Right lobe of liver (tissue), 6 donors: Measurements from ENCODE around the gene PPP4R3A. TPM values are rescaled to one million over a fixed set of nuclear protein-coding genes. Genes with fewer than 3 reads are reported as not detected.

Experiments used
- ATAC-seq, 4 donors: fragments of 200-7000 bp; cut with Tn5 transposase; one replicate each; pipeline ENCODE4 v1.9.1; 2020; ENCODE audit warnings: mild to moderate bottlenecking in 4 of 4, moderate library complexity in 4 of 4
- DNase-seq, 3 donors: peaks; one replicate each; pipeline ENCODE4 v3.0.0-alpha.2; 2020
- H3K27ac ChIP-seq, 3 donors: fragments of 200-600 bp; one replicate each; pipeline ENCODE4 v1.8.0; 2022
- H3K27me3 ChIP-seq, 2 donors: fragments of 200-600 bp; one replicate each; pipeline ENCODE4 v1.8.0; 2022
- H3K36me3 ChIP-seq, 4 donors: fragments of 200-600 bp; sonication (generic) in 1 of 4; one replicate each; pipeline versions ENCODE4 v1.5.1 to v1.8.0; 2017 to 2022; ENCODE audit warnings: control low read depth in 1 of 4
- H3K4me1 ChIP-seq, 4 donors: fragments of 200-600 bp; sonication (generic) in 1 of 4; one replicate each; pipeline versions ENCODE4 v1.5.1 to v1.8.0; 2017 to 2022; ENCODE audit warnings: control low read depth in 1 of 4
- H3K4me3 ChIP-seq, 3 donors: fragments of 200-600 bp; one replicate each; pipeline ENCODE4 v1.8.0; 2022
- H3K9me3 ChIP-seq, 4 donors: fragments of 200-600 bp; sonication (generic) in 1 of 4; one replicate each; pipeline versions ENCODE4 v1.5.1 to v1.8.0; 2017 to 2022; ENCODE audit warnings: control low read depth in 1 of 4
- CTCF ChIP-seq, 4 donors: fragments of 200-600 bp in 3 of 4; fragments of 450-650 bp in 1 of 4; IDR thresholded peaks; one replicate each; pipeline versions ENCODE4 v1.5.1 to v1.8.0; 2016 to 2022; ENCODE audit warnings: antibody characterized with exemption in 4 of 4, mild to moderate bottlenecking in 2 of 4
- POLR2A ChIP-seq: fragments of 450-650 bp; IDR thresholded peaks from one replicate; pipeline ENCODE4 v1.6.1; 2017; ENCODE audit warnings: antibody characterized with exemption, mild to moderate bottlenecking
- WGBS: methylation state at CpG from one replicate; pipeline ENCODE4 v1.1.6; 2018; ENCODE audit warnings: low coverage, low lambda C conversion rate; ENCODE audit not compliant: insufficient coverage; ENCODE audit errors: missing lambda C conversion rate; 5-methylcytosine and 5-hydroxymethylcytosine counted together
- intact Hi-C, 2 donors: fragments of 100-400 bp; cut with DNase I; formaldehyde crosslinking; loops; one replicate each; pipeline versions ENCODE4 v1.11.2 to v1.14.1; 2022
- total RNA-seq, 6 experiments: library from RNA; depleted of rRNA in 2 of 6; stranded (reverse); fragments of >200 nt in 2 of 6; fragmentation: NEBNext Ultra II Directional in 3 of 6; extraction: Animal tissue kit (Norgen Biotek cat#: 25700) in 3 of 6; gene quantifications; one replicate each; pipeline versions ENCODE4 v1.1.0 to v1.2.4, GENCODE V29; 2016 to 2023
- donor health status: DM: no; HTN: yes; CAD: no.
- donor health status: DM: no; HTN: no; CAD: no.
- donor health status: DM: no; HTN: no; CAD: no.
- donor health status: DM: no; HTN: yes; CAD: no.
- donor health status: DM: no; HTN: yes; CAD: no.

PPP4R3A gene
- total RNA-seq, 6 experiments from 2014 or later = 30.5 to 45.9 (median 39.6) TPM

DNA sequence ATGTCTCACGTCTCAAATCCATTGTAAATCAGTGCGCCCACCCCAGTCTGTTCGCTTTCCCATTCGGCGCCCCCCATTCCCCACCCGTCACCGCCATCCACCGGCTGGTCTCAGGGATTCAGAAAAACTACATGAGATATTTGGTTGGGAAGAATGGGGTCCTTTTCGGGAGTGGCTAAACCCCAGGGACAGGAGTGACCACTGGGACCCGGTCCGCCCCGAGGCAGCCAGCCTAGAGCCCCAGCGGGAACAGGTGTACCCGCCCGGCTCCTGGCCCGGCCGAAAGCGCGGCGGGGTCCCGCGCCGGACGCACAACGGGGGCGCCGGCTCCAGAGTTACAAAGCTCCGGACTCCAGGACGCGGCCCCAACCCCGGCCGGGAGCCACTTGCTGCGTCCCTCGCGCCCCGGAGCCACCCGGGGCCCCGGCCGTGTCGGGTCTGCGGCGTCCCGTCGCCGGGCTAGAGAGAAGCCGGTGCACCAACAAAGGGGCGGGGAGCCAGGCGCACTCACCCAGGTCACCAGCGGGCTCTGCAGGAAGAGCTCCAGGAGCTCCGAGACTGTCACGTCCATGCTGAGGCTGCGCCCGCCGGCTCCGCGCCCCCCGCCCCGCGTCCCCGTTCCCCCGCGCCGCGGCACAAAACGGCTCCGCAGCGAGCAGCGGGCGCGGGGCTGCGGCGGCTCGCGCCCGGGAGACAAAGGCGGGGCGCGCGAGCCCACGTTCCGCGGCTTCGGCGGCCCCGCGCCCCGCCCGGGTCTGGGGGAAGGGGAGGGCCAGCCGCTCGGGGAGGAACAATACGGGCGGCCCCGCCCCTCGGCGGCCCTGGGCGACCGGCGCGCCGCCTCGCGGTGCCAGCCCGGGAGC lies 92.8 kb downstream of the PPP4R3A start, which contains the start of gene CCDC88C:
CCDC88C (minus strand) TSS at position 701 of the 863 bp plus-strand sequence; CDS start at position 571, 130 bp downstream.
- DNase-seq = peak; percentile 71 to 79 (median 78)
- Histone ChIP-seq H3K4me3 (peak within 1 kb of the TSS; percentile 39 to 70 (median 50)), H3K27me3 (no peaks in the 10 kb centered on the region), H3K36me3 (no peaks in the 10 kb centered on the region), H3K4me1 (peaks cover 0 to 28% (median 0%) of the 10 kb centered on the region in 4 donors), H3K9me3 (no peaks in the 10 kb centered on the region), H3K27ac (peak within 1 kb of the TSS in 2 of 3 donors; percentile 18 to 53)
- intact Hi-C loops = loop anchor here in 1 of 2 donors (5.0 kb wide), 1 partner anchor 90 kb away; no protein-coding TSS in a partner anchor
- 4% methylated on average over 17 of the region's 103 CpGs for WGBS
- TF ChIP-seq POLR2A (no peak), CTCF (IDR thresholded peaks at IDR 0.05) (no peak)
- ATAC-seq = peak; percentile 61 to 74 (median 64)

GRCh38 chr14:91416744-91417119 lies 93.4 kb downstream of the PPP4R3A start:
- DNase-seq = peak in 1 of 3 donors; percentile 68

GRCh38 chr14:91415794-91416743 lies 94.0 kb downstream of the PPP4R3A start:
- H3K4me3 ChIP-seq = peak overlapping the region; percentile 39 to 70 (median 50)
- H3K4me1 ChIP-seq = peaks cover 0 to 22% (median 0%) of the 10 kb centered on the region in 4 donors
- H3K36me3 ChIP-seq = no peaks in the 10 kb centered on the region
- no peak for TF ChIP-seq POLR2A
- no peak for TF ChIP-seq CTCF (IDR thresholded peaks at IDR 0.05)
- DNase-seq (no peak), ATAC-seq (no peak)
- H3K27me3 ChIP-seq = no peaks in the 10 kb centered on the region
- intact Hi-C loops = loop anchor here in 1 of 2 donors (5.0 kb wide), 1 partner anchor 89 kb away; no protein-coding TSS in a partner anchor
- no peaks in the 10 kb centered on the region for H3K9me3 ChIP-seq
- peak overlapping the region in 2 of 3 donors; percentile 18 to 53 for H3K27ac ChIP-seq
- 32% methylated on average over 17 of the region's 18 CpGs for WGBS

More at GRCh38 chr14:91416744-91417119, 93.4 kb downstream of the PPP4R3A start:
- WGBS = 22% methylated on average over 13 of the region's 19 CpGs
- intact Hi-C loops = loop anchor here in 1 of 2 donors (5.0 kb wide), 1 partner anchor 89 kb away; no protein-coding TSS in a partner anchor
- ATAC-seq = peak in 2 of 4 donors; percentile 5 to 7
- peaks cover 0 to 28% (median 0%) of the 10 kb centered on the region in 4 donors for H3K4me1 ChIP-seq
- no peaks in the 10 kb centered on the region for H3K36me3 ChIP-seq
- TF ChIP-seq POLR2A = no peak
- TF ChIP-seq CTCF (IDR thresholded peaks at IDR 0.05) = no peak
- H3K27ac ChIP-seq = peak overlapping the region in 2 of 3 donors; percentile 18 to 53
- peak overlapping the region; percentile 39 to 70 (median 50) for H3K4me3 ChIP-seq
- H3K27me3 ChIP-seq = no peaks in the 10 kb centered on the region
- H3K9me3 ChIP-seq = no peaks in the 10 kb centered on the region

DNA sequence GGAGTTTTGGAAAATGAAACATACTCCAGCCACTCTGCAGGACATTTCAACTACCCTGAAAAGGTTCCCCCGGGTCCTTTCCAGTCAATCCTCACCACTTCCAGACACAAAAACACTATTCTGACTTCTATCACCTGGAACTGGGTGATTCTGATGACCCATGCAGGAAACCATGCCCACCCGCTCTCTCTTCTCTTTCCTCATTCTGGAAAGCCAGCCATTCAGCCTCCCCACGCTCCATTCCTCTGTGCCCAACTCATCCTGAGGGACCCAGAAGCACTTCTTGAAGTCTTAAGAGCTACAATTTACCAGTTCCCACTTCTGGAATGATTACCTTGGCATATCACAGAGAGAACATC lies 95.7 kb downstream of the PPP4R3A start:
- no peaks in the 10 kb centered on the region for H3K27me3 ChIP-seq
- no peaks in the 10 kb centered on the region for H3K9me3 ChIP-seq
- no peak overlapping the region for H3K4me3 ChIP-seq
- DNase-seq = no peak
- no peak for ATAC-seq
- no peak overlapping the region for H3K27ac ChIP-seq
- no peaks in the 10 kb centered on the region for H3K36me3 ChIP-seq
- peaks cover 0 to 18% (median 0%) of the 10 kb centered on the region in 4 donors for H3K4me1 ChIP-seq
- WGBS = 77% methylated on average over 3 of the region's 3 CpGs
- intact Hi-C loops = no loop called here
- TF ChIP-seq CTCF (IDR thresholded peaks at IDR 0.05) (no peak), POLR2A (no peak)
